HepG2 (cell line): ENCODE measurements around the gene PLEKHG5. TPM values are rescaled to one million over a fixed set of nuclear protein-coding genes. Genes with fewer than 3 reads are reported as not detected.

Experiments
- ARID3A ChIP-seq: IDR thresholded peaks from 2 replicates; pipeline ENCODE4 v1.6.1; 2012; ENCODE audit warnings: low read depth, low read length, improper control_type of control experiment
- CHCHD3 ChIP-seq: sonication (generic); formaldehyde crosslinking; IDR thresholded peaks from 2 replicates; pipeline ENCODE4 v1.8.0; 2022; ENCODE audit warnings: mild to moderate bottlenecking, missing genetic modification reagents, moderate library complexity
- FOXK1 ChIP-seq: sonication (generic); formaldehyde crosslinking; IDR thresholded peaks from 2 replicates; pipeline ENCODE4 v1.4.0; 2020; ENCODE audit warnings: low read depth, missing genetic modification reagents, borderline replicate concordance
- GMEB2 ChIP-seq: IDR thresholded peaks from 2 replicates; pipeline ENCODE4 v1.6.1; 2016; ENCODE audit warnings: missing biosample characterization, missing genetic modification reagents, low read depth
- KDM2A ChIP-seq: sonication (generic); formaldehyde crosslinking; IDR thresholded peaks from 2 replicates; pipeline ENCODE4 v1.4.0; 2020; ENCODE audit warnings: low read depth, missing genetic modification reagents, borderline replicate concordance
- KDM5B ChIP-seq: sonication (generic); formaldehyde crosslinking; IDR thresholded peaks from 2 replicates; pipeline ENCODE4 v1.4.0; 2020; ENCODE audit warnings: missing genetic modification reagents, mild to moderate bottlenecking, borderline replicate concordance
- NRL ChIP-seq: sonication (generic); formaldehyde crosslinking; IDR thresholded peaks from 2 replicates; pipeline ENCODE4 v1.5.0; 2020; ENCODE audit warnings: missing genetic modification reagents, mild to moderate bottlenecking, moderate library complexity, borderline replicate concordance
- PHF8 ChIP-seq: sonication (generic); formaldehyde crosslinking; IDR thresholded peaks from 2 replicates; pipeline ENCODE4 v1.5.0; 2020; ENCODE audit warnings: missing genetic modification reagents
- PTBP1 ChIP-seq: fragments of 200-400 bp; formaldehyde crosslinking; IDR thresholded peaks from 2 replicates; pipeline ENCODE4 v1.6.1; 2018; ENCODE audit warnings: low read length, low read depth; ENCODE audit not compliant: poor library complexity, severe bottlenecking
- RCOR2 ChIP-seq: IDR thresholded peaks from 2 replicates; pipeline ENCODE4 v1.6.1; 2016; ENCODE audit warnings: missing biosample characterization, missing genetic modification reagents
- REXO4 ChIP-seq: sonication (generic); formaldehyde crosslinking; IDR thresholded peaks from 2 replicates; pipeline ENCODE4 v1.8.0; 2022; ENCODE audit warnings: missing genetic modification reagents, mild to moderate bottlenecking, borderline replicate concordance
- STAT6 ChIP-seq: sonication (generic); formaldehyde crosslinking; IDR thresholded peaks from 2 replicates; pipeline ENCODE4 v1.4.0; 2020; ENCODE audit warnings: missing genetic modification reagents, mild to moderate bottlenecking, borderline replicate concordance
- TFDP1 ChIP-seq: IDR thresholded peaks from 2 replicates; pipeline ENCODE4 v1.6.1; 2016; ENCODE audit warnings: missing compliant biosample characterization, missing genetic modification reagents, borderline replicate concordance
- TFDP2 ChIP-seq: sonication (generic); formaldehyde crosslinking; IDR thresholded peaks from 2 replicates; pipeline ENCODE4 v1.4.0; 2020; ENCODE audit warnings: missing genetic modification reagents
- YEATS2 ChIP-seq: sonication (generic); formaldehyde crosslinking; IDR thresholded peaks from 2 replicates; pipeline ENCODE4 v1.4.0; 2020; ENCODE audit warnings: missing genetic modification reagents, borderline replicate concordance
- ZBTB26 ChIP-seq: IDR thresholded peaks from 2 replicates; pipeline ENCODE4 v1.6.1; 2016; ENCODE audit warnings: missing compliant biosample characterization, missing genetic modification reagents, borderline replicate concordance
- ZKSCAN8 ChIP-seq: IDR thresholded peaks from 2 replicates; pipeline ENCODE4 v1.6.1; 2016; ENCODE audit warnings: borderline replicate concordance, missing genetic modification reagents, missing compliant biosample characterization
- ZNF292 ChIP-seq: sonication (generic); formaldehyde crosslinking; IDR thresholded peaks from 2 replicates; pipeline ENCODE4 v1.8.1; 2022; ENCODE audit warnings: mild to moderate bottlenecking, low read depth, missing genetic modification reagents, borderline replicate concordance
- ZNF44 ChIP-seq: sonication (generic); formaldehyde crosslinking; IDR thresholded peaks from 2 replicates; pipeline ENCODE4 v1.5.1; 2020; ENCODE audit warnings: mild to moderate bottlenecking, missing genetic modification reagents
- ZNF678 ChIP-seq: sonication (generic); formaldehyde crosslinking; IDR thresholded peaks from 2 replicates; pipeline ENCODE4 v1.4.0; 2020; ENCODE audit warnings: mild to moderate bottlenecking, missing genetic modification reagents
- polyA plus RNA-seq, 8 experiments: library from polyadenylated mRNA; depleted of rRNA in 3 of 8; stranded (reverse) in 7 of 8; unstranded in 1 of 8; fragments of >200 nt; fragmentation: Illumina TruSeq in 4 of 8; extraction: Trizol in 4 of 8; gene quantifications; 2 replicates each; pipeline versions ENCODE4 v1.2.1 to v1.2.3, GENCODE V29; 2011 to 2016; ENCODE audit warnings: low read depth in 4 of 8, missing spikeins in 1 of 8, mixed read lengths in 1 of 8; ENCODE audit not compliant: insufficient read depth in 1 of 8
- total RNA-seq, 5 experiments: library from RNA; depleted of rRNA; stranded (reverse); fragments of >200 nt; fragmentation: Illumina TruSeq; extraction: Trizol; gene quantifications; 2 replicates each; pipeline ENCODE4 v1.2.3, GENCODE V29; 2016; ENCODE audit warnings: low read depth in 1 of 5

PLEKHG5 gene
- total and polyA plus RNA-seq, 2 of the 13 experiments (the other 11 are each of a cell fraction or from before 2014, with no cell fraction given): 1.9 to 3.5 TPM

- TF ChIP-seq TFDP1 (CRISPR knock-in tag) (no peak), CHCHD3 (no peak), ZBTB26 (no peak), PTBP1 (no peak), RCOR2 (CRISPR knock-in tag) (no peak), YEATS2 (CRISPR knock-in tag) (no peak), NRL (no peak), KDM2A (peak; percentile 66; the same call in 1 of the 2 replicates), KDM5B (CRISPR knock-in tag) (0 out of 2 replicates have a peak, but pooled peaks have one; percentile 27), GMEB2 (CRISPR knock-in tag) (no peak), ZNF678 (CRISPR knock-in tag) (no peak), ZNF44 (CRISPR knock-in tag) (no peak), PHF8 (no peak), ZNF292 (CRISPR knock-in tag) (no peak), ARID3A (no peak), ZKSCAN8 (no peak), FOXK1 (CRISPR knock-in tag) (peak; percentile 39; the same call in 1 of the 2 replicates), REXO4 (CRISPR knock-in tag) (no peak), TFDP2 (CRISPR knock-in tag) (no peak), STAT6 (CRISPR knock-in tag) (no peak)
These were observed 4.9 kb downstream of the PLEKHG5 start (continued) for GRCh38 chr1:6486433-6487011.
